HG03520 (cell line): ENCODE results near the gene CABP2.
A peak's percentile ranks its signal among the peaks of the same experiment; 100 is the strongest.
"Not testable (repeated sequence)": the region's sequence is repeated elsewhere in the genome, so short reads cannot be mapped to it uniquely, and the experiment has no call there.

Experiments used
- ATAC-seq: cut with Tn5 transposase; IDR thresholded peaks from one replicate; pipeline ENCODE4 v1.9.1; 2021; ENCODE audit warnings: mild to moderate bottlenecking, moderate library complexity; ENCODE audit not compliant: unreplicated experiment

Gene CABP2

GRCh38 chr11:67522844-67523555 lies at the start of gene CABP2:
TSS of gene CABP2 (minus strand) at chr11:67523446. CDS start at chr11:67523326, 120 bp downstream.
- no peak for ATAC-seq

GRCh38 chr11:67572747-67573419 lies 49.6 kb upstream of the CABP2 start:
- ATAC-seq: no peak

GRCh38 chr11:67572305-67572704 lies 49.1 kb upstream of the CABP2 start:
- ATAC-seq: no peak

- ATAC-seq: no peak
Measured at GRCh38 chr11:67571443-67571842, 48.2 kb upstream of the CABP2 start.

- ATAC-seq: no peak
Measured at GRCh38 chr11:67564230-67564629, 41.0 kb upstream of the CABP2 start.

GRCh38 chr11:67563705-67564114 lies 40.5 kb upstream of the CABP2 start:
- ATAC-seq: not testable (repeated sequence)

- ATAC-seq: no peak
Measured at GRCh38 chr11:67562963-67563704, 39.9 kb upstream of the CABP2 start.

- ATAC-seq: peak; percentile 64
Measured at GRCh38 chr11:67561971-67562619, 38.8 kb upstream of the CABP2 start.

GRCh38 chr11:67558084-67558772 lies 35.0 kb upstream of the CABP2 start:
- peak; percentile 51 for ATAC-seq

- ATAC-seq: no peak
Measured at GRCh38 chr11:67556244-67556643, 33.0 kb upstream of the CABP2 start.

GRCh38 chr11:67551697-67552096 lies 28.5 kb upstream of the CABP2 start:
- not testable (repeated sequence) for ATAC-seq

GRCh38 chr11:67551127-67551526 lies 27.9 kb upstream of the CABP2 start:
- ATAC-seq: no peak

GRCh38 chr11:67548555-67549110 lies 25.4 kb upstream of the CABP2 start:
- no peak for ATAC-seq

- ATAC-seq: not testable (repeated sequence)
Measured at GRCh38 chr11:67548112-67548511, 24.9 kb upstream of the CABP2 start.

GRCh38 chr11:67545280-67545679 lies 22.0 kb upstream of the CABP2 start:
- no peak for ATAC-seq

- no peak for ATAC-seq
Measured at GRCh38 chr11:67544616-67545242, 21.5 kb upstream of the CABP2 start.

- ATAC-seq: no peak
Measured at GRCh38 chr11:67543585-67543984, 20.3 kb upstream of the CABP2 start.

- ATAC-seq: no peak
Measured at GRCh38 chr11:67542971-67543370, 19.7 kb upstream of the CABP2 start.

GRCh38 chr11:67542169-67542568 lies 18.9 kb upstream of the CABP2 start:
- no peak for ATAC-seq

- no peak for ATAC-seq
Measured at GRCh38 chr11:67541198-67541597, 18.0 kb upstream of the CABP2 start.
